Activated naive CD8-positive, alpha-beta T cell treated with anti-CD3 and anti-CD28 coated beads, Interleukin-2, amount 50 U/mL, for 16 hours (primary cell): Measurements from ENCODE around the gene GZMM.

ENCODE experiments used
- DNase-seq: peaks from one replicate; pipeline ENCODE4 v3.0.0-alpha.2; 2020; ENCODE audit warnings: low read depth, low spot score

Gene GZMM

GRCh38 chr19:597406-598315, 53.8 kb downstream of the GZMM start:
- no peak for DNase-seq
